SK-N-MC (cell line): ENCODE data around the gene SERPINB7.
A peak's percentile ranks its signal among the peaks of the same experiment; 100 is the strongest.

Experiments used
- DNase-seq: peaks from one replicate; pipeline ENCODE4 v3.0.0-alpha.2; 2011; ENCODE audit warnings: low read depth, low spot score
- H3K27ac ChIP-seq: fragments of 200-600 bp; sonication (generic); 2 replicates; pipeline ENCODE4 v1.5.1; 2016; ENCODE audit warnings: mixed run types
- H3K36me3 ChIP-seq: fragments of 200-600 bp; sonication (generic); 2 replicates; pipeline ENCODE4 v1.6.1; 2017; ENCODE audit warnings: antibody characterized with exemption, low read length, mixed read lengths; ENCODE audit not compliant: insufficient read depth
- H3K4me3 ChIP-seq: fragments of 200-600 bp; sonication (generic); 2 replicates; pipeline ENCODE4 v1.5.1; 2016
- H3K9ac ChIP-seq: fragments of 200-600 bp; sonication (generic); 2 replicates; pipeline ENCODE4 v1.8.0; 2017; ENCODE audit warnings: mixed run types, mixed read lengths; ENCODE audit not compliant: insufficient read length
- H3K9me3 ChIP-seq: fragments of 200-600 bp; sonication (generic); 2 replicates; pipeline ENCODE4 v1.6.1; 2017; ENCODE audit warnings: low read depth, mild to moderate bottlenecking, antibody characterized with exemption, low read length, moderate library complexity, mixed read lengths
- EZH2 ChIP-seq: fragments of 200-600 bp; sonication (generic); IDR thresholded peaks from one replicate; pipeline ENCODE4 v1.6.1; 2017; ENCODE audit warnings: antibody characterized with exemption
- FOXP2 ChIP-seq: optimal IDR thresholded peaks from 2 replicates; pipeline ENCODE3; 2011; ENCODE audit warnings: mild to moderate bottlenecking, moderate library complexity; ENCODE audit not compliant: insufficient read depth; ENCODE audit errors: extremely low read length, control extremely low read depth
- POLR2AphosphoS5 ChIP-seq: IDR thresholded peaks from 2 replicates; pipeline ENCODE4 v1.6.1; 2012; ENCODE audit warnings: mild to moderate bottlenecking, low read depth, low read length, borderline replicate concordance

Gene SERPINB7, protein sequence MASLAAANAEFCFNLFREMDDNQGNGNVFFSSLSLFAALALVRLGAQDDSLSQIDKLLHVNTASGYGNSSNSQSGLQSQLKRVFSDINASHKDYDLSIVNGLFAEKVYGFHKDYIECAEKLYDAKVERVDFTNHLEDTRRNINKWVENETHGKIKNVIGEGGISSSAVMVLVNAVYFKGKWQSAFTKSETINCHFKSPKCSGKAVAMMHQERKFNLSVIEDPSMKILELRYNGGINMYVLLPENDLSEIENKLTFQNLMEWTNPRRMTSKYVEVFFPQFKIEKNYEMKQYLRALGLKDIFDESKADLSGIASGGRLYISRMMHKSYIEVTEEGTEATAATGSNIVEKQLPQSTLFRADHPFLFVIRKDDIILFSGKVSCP

DNA sequence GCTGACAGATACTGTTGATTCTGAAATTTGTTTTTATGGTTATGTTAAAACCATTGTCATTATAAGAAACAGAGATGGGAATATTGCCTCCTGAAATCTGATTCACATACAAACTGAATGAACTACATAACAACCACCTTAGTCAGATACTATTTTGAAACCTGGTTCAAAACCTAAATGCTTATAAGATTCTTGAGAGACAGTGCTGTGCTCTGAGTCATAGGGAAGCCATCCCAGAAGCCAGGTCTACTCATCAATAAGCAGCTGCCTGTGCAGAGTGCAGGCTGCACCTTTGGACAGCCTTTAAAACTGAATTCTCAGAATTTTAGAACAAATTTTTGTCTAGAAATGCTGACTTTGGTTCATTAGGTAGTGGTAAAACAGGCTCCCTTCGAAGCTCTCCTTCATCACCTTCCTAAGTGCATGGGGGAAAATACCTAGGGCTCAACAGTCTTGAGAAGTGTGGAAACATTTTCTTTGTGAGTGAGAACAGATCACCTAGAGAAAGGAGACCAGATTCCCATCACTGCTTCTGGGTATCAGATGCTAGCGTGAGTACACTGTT lies at the start of gene SERPINB7:
SERPINB7 (plus strand) TSS at position 253 of the 565 bp plus-strand sequence. CDS start 6,955 bp downstream, outside the sequence.
- no peak within 1 kb of the TSS for H3K9ac ChIP-seq
- TF ChIP-seq POLR2AphosphoS5 (no peak), FOXP2 (no peak), EZH2 (no peak)
- no peaks in the 10 kb centered on the region for H3K36me3 ChIP-seq
- no peak within 1 kb of the TSS for H3K27ac ChIP-seq
- H3K4me3 ChIP-seq: no peak within 1 kb of the TSS
- H3K9me3 ChIP-seq: no peaks in the 10 kb centered on the region
- no peak for DNase-seq

DNA sequence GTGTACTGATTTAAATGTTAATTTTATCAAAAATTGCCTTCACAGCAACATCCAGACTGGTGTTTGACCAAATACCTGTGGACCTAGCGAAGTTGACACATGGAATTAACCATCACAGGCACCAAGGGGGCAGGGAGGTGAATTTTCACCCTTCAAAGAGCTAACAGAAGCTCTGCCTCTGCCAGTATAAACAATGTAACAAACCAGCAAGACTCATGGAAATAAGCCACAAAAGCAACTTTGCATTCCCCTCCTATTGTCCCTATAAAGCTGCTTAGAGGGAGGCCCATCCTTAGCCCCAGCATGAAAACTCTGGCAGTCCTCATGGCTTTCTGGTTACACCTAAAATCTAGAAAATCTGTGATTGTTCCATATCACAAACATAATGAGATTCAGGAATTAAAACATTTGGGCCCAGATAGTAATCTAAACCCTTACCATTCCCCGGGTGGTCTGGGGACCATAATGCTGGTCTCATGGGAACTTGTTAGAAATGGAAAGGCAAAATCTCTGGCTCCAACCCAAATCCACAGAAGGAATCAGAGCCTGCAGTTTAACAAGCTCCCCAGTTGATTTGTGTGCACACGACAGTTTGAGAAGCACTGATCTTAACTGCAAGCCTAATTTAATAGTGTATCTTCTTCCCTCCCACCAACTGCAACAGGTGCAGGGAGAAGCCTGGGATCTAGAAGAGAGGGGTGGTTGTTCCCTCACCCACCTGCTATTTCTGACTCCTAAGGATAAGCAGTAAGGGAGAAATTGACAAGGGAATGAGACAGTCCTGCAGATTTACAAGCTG lies 49.3 kb upstream of the SERPINB7 start:
- Histone ChIP-seq H3K27ac (peak overlapping the region; percentile 83), H3K36me3 (no peaks in the 10 kb centered on the region), H3K9ac (no peak overlapping the region), H3K4me3 (peak overlapping the region; percentile 43; the same call in 1 of the 2 replicates), H3K9me3 (no peaks in the 10 kb centered on the region)
- TF ChIP-seq POLR2AphosphoS5 (peak; percentile 38; the same call in 1 of the 2 replicates), FOXP2 (no peak)
- DNase-seq: peak; percentile 90

DNA sequence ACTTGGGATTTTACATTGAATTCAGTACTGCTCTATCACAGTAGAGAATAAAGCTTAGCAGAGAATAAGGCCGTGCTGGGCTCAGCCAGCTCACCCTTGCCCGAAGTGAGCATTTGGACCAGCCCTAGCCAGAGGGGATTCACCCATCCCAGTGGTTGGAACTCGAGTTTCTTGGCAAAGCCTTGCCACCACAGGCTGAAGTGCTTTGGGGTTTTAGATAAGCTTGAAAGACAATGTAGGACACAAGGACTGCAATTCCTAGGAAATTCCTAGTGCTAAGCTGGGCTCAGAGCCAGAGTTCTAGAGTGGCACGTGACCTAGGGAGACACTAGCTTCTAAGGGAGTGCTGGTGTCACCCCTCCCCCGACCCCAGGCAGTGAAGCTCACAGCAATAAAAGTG lies 44.4 kb upstream of the SERPINB7 start:
- Histone ChIP-seq H3K9ac (no peak overlapping the region), H3K36me3 (no peaks in the 10 kb centered on the region), H3K9me3 (no peaks in the 10 kb centered on the region), H3K27ac (peak overlapping the region; percentile 42; the same call in 1 of the 2 replicates), H3K4me3 (peak overlapping the region; percentile 51)
- TF ChIP-seq POLR2AphosphoS5 (no peak), EZH2 (no peak), FOXP2 (no peak)
- peak; percentile 72 for DNase-seq

DNA sequence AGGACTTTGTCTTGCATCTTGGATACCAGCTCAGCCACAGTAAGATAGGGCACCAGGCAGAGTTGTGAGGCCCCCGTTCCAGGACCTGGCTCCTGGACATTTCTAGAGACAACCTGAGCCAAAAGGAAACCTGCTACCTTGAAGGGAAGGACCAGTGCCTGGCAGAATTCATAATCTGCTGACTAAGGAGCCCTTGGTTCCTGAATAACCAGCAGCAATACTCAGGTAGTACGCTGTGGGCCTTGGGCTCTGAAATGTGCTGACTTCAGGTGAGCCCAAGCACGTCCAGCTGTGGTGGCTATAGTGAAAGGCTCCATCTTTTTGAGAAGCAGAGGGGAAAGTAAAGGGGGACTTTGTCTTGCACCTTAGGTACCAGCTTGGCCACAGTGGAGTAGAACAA lies 44.0 kb upstream of the SERPINB7 start:
- H3K36me3 ChIP-seq: no peaks in the 10 kb centered on the region
- no peak overlapping the region for H3K9ac ChIP-seq
- TF ChIP-seq FOXP2 (no peak), EZH2 (no peak), POLR2AphosphoS5 (no peak)
- peak overlapping the region; percentile 51 for H3K4me3 ChIP-seq
- H3K9me3 ChIP-seq: no peaks in the 10 kb centered on the region
- DNase-seq: no peak
- peak overlapping the region; percentile 42; the same call in 1 of the 2 replicates for H3K27ac ChIP-seq

DNA sequence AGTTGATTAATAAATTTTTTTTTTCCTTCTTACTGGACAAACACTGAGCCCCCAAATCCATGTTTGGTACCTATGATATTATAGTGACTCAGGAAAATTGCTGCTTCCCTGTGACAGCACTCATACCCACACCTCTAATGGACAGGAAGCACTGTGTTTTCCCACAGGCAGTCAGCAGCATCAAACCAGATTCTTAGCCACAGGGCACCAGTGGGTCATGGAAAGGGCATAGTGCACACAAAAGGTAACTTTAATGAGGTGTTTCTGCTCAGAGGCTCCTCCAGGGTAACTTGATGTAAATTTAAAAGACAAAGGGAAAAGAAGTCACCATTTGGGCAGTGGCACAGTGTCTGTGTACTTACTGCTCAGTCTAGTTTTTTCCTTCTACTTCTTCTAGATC lies 38.3 kb upstream of the SERPINB7 start:
- no peak for DNase-seq

DNA sequence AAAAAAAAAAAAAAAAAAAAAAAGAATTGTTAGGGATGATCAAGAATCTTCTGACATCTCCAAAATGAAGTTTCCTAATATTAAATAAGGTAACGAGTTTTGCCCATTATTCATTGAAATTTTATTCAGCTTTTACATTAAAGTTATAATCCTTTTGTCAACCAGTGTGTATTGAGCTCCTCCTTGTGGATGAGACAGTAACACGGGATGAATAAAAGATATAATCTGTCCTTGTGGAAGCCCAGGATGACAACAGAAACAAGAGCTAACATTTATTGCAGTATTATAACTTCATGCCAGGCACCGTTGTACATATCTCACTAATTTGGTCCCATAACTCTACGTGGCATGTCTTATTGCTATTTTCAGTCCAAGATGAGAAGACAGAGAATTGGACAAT lies 33.4 kb upstream of the SERPINB7 start:
- Histone ChIP-seq H3K9ac (no peak overlapping the region), H3K4me3 (no peak overlapping the region), H3K9me3 (no peaks in the 10 kb centered on the region), H3K27ac (no peak overlapping the region), H3K36me3 (no peaks in the 10 kb centered on the region)
- TF ChIP-seq POLR2AphosphoS5 (no peak), EZH2 (no peak), FOXP2 (no peak)
- DNase-seq: peak; percentile 70

More for the DNA sequence above, 38.3 kb upstream of the SERPINB7 start:
- Histone ChIP-seq H3K27ac (no peak overlapping the region), H3K9me3 (no peaks in the 10 kb centered on the region), H3K4me3 (no peak overlapping the region), H3K36me3 (no peaks in the 10 kb centered on the region), H3K9ac (no peak overlapping the region)
- TF ChIP-seq POLR2AphosphoS5 (no peak), EZH2 (no peak), FOXP2 (no peak)

GRCh38 chr18:63747006-63747405 lies 28.2 kb upstream of the SERPINB7 start:
- TF ChIP-seq POLR2AphosphoS5 (no peak), FOXP2 (no peak), EZH2 (no peak)
- Histone ChIP-seq H3K27ac (no peak overlapping the region), H3K9ac (no peak overlapping the region), H3K4me3 (no peak overlapping the region), H3K36me3 (no peaks in the 10 kb centered on the region), H3K9me3 (no peaks in the 10 kb centered on the region)
- no peak for DNase-seq

DNA sequence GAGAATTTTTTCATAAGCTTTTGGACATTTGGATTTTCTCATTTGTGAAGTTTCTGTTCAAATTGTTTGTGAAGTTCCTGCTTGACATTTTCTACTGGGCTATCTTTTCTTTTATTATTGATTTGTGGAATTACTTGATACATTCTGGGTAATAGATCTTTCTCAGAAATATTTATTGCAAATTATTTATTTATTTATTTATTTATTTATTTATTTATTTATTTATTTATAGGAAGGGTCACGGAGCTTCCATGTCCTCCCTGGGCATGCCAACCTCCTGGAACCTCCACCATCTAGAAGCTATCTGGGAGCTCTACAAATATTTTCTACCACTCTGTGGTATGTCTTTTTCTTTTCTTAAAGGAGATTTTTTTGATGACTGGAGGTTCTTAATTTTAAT lies 25.7 kb upstream of the SERPINB7 start:
- TF ChIP-seq FOXP2 (no peak), POLR2AphosphoS5 (no peak), EZH2 (no peak)
- H3K36me3 ChIP-seq: no peaks in the 10 kb centered on the region
- no peak overlapping the region for H3K9ac ChIP-seq
- no peak overlapping the region for H3K27ac ChIP-seq
- no peak for DNase-seq
- no peak overlapping the region for H3K4me3 ChIP-seq
- H3K9me3 ChIP-seq: no peaks in the 10 kb centered on the region
